ENCODE measurements around the gene ST6GALNAC3.

ST6GALNAC3 gene

DNA sequence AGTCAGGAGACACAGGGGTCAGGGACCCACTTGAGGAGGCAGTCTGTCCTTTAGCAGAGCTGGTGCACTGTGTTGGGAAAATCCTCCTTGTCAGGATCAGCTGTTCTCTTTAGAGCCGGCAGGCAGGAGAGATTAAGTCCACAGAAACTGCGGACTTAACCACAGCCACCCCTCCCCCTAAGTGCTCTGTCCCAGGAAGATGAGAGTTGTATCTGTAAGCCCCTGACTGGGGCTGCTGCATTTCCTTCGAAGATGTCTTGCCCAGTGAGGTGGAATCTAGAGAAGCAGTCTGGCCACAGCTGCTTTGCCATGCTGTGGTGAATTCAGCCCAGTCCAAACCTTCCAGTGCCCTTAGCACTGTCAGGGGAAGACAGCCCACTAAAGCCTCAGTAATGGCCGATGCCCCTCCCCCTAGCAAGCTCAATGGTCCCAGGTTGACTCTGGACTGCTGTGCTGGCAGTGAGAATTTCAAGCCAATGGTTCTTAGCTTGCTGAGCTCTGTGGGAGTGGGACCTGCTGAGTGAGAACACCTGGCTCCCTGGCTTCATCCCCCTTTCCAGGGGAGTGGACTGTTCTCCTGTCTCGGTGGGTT, 172.8 kb downstream of the ST6GALNAC3 start:
- no peak for DNase-seq (ENCODE audit: low spot score)

- no peak for DNase-seq (ENCODE audit: low spot score)
Observed at GRCh38 chr1:76250271-76250670, 175.7 kb downstream of the ST6GALNAC3 start.

DNA sequence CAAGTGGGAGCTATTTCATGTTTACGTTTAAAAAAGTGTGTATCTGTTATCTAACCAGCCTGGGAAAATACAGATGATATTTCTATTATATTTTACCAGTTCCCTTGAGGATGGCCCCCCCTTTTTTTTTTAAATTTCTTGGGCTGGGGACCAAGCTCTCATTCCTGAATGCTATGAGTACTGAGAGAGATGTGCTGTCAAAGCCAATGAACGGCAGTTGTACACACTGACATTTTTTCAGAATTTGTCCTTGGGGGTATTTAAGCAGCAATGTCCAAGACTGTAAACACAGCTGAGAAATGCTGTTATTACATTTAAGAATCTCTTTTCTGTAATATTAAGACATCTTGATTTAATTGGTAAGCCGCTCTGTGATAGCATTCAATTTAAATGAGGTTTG, 177.9 kb downstream of the ST6GALNAC3 start:
- no peak for DNase-seq (ENCODE audit: low spot score)

- no peak for DNase-seq (ENCODE audit: low spot score)
Observed at GRCh38 chr1:76254104-76255030, 179.8 kb downstream of the ST6GALNAC3 start.

DNA sequence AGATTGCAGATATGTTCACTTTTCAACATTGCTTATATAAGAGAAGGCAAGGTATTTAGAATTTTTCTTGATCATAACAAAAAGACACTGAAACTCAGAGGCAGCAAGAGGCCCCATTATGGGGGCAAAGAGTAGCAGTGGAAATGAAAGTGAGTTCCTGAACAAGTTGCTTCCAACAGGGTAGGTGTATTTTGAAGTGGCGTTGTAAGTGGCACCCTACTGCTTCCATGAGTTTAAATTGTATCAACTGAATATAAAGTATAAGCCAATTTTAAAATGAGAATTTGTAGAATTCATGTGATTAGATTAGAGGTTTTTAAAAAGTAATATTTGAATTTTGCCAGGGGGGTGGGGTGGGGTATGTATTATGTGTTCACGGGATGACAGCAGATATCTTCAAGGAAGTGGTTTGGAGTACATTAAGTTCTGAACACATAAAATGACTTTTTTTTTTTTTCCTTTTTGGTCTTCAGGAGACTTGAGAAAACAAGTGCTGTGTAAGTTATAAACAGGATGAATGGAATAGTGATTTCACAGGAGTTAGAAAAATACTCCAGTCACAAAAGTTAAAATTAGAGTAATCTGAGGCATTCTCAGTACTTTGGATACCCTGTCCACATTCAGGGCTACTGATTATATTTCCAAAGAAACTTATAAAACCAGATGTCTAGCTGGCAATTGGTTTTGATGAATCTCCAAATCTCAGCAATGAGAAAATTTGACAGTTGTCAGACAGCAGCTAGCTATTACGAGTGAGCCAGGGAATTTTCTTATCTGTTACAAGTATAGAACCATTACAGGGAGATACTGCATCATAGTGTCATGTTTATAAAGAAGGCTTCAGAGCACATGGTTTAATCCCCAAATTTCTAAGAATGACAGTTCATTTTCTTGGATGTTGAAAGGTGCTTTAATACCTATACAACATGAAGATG, 182.0 kb downstream of the ST6GALNAC3 start:
- DNase-seq (ENCODE audit: low spot score) = no peak

DNA sequence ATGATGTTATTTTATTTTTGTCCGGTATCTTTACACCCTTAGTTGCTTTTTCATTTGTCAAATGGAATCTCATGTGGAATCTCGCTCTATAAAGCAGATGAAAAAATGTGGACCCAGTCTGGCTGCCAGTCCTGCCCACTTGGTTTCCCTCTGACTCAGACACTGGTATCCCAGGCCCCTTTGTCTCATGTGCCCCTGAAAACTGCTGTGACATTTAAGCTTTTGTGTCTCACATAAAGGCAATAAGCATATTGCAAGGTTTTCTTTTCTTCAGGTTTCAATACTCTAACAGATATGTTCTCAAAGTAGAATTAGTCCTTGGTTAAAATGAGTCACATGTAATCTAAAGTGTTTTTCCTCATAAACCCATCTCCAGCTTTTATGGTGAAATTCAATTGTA, 183.3 kb downstream of the ST6GALNAC3 start:
- DNase-seq (ENCODE audit: low spot score) = no peak

DNA sequence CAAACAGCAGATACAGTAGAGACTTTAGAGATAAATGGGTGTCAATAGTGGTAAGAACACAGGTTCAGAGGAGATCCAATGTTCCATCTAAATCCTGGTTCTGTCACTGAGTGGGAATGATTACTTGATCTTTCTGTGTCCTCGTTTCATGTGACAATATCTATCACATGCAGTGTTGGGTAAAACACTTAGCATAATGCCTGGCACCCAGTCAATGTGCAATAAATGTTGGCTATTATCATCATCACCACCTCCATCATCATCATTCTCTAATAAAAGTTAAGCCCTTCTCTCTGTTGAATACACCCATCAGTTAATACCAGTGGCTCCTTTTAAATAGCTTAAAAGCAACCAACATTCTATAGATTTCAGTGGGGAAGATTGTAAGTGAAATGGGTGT, 184.7 kb downstream of the ST6GALNAC3 start:
- DNase-seq (ENCODE audit: low spot score) = no peak

DNA sequence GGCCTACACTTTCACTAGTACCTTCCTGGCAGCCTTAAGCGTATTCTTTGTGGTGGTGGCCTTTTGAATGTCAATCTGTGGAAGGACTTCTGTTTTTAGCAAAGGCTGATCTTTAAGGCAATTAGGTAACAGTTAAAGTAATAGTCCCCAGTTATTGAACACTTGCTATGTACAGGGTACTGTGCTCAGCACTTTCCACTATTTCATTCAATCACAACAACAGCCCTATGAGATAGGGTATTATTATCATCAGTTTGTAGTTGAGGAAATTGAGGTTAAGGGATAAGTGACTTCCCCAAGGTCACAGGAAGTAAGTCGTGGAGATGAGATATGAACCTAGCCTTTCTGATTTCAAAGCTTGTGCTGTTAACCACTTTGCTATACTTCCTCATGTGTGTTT, 185.7 kb downstream of the ST6GALNAC3 start:
- DNase-seq (ENCODE audit: low spot score) = no peak

GRCh38 chr1:76262601-76263000, 188.1 kb downstream of the ST6GALNAC3 start:
- DNase-seq (ENCODE audit: low spot score) = no peak

DNA sequence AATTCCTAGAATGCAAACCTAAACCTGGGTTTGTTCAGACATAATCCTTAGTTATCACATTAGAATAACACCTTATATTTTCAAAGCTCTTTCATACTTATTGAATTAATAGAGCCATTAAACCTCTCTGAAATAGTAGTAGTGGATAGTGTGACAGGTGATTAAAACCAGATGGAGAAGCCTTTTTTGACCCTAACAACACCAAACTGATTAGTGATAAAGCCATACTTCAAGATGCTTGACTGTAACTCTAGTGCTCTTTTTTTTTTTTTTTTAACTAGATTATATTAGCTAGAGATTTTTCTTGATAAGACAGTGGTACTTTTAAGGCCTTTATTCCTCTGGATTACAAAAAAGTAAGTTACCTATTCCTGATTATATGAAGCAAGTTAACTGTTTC, 190.1 kb downstream of the ST6GALNAC3 start:
- DNase-seq (ENCODE audit: low spot score) = no peak

- DNase-seq (ENCODE audit: low spot score) = no peak
Observed at GRCh38 chr1:76266762-76267161, 192.2 kb downstream of the ST6GALNAC3 start.

DNA sequence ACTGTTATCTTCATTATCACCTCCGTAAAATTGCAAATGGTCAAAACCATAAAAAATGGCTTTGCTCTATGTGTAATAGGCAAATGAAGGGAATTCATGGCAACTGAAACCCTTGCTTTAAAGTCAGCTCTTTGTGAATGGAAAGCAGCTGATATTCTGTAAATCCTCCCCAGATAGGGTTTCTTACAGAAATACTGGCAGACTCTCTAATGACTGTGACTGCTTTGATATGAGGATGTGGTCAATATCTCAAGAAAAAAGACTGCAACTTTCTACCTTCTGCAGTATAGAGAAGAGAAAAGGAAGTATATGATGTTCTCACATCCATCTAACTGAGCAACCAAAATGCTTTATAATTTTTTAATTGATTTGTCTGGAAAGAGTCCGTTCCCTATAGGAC, 193.1 kb downstream of the ST6GALNAC3 start:
- DNase-seq (ENCODE audit: low spot score) = no peak

- no peak for DNase-seq (ENCODE audit: low spot score)
Observed at GRCh38 chr1:76268341-76268740, 193.8 kb downstream of the ST6GALNAC3 start.

DNA sequence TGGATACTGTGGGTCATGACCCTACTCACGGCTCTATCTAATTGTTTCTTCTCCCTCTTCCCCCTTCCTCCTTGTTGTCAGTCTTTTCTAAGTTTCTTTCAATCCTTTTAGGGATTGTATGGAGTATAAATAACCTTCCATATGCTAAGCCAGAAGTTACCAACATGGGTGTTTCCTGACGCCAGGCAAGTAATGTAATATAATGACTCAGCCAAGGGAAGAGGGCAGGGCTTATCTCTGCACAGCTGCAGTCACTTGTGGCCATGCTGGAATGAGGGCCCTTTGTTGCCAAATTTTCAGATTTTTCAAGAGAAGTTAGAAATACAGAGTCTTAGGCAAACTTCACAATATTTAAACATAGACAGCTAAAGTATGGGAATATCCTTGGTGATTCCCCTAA, 194.6 kb downstream of the ST6GALNAC3 start:
- DNase-seq (ENCODE audit: low spot score) = no peak

DNA sequence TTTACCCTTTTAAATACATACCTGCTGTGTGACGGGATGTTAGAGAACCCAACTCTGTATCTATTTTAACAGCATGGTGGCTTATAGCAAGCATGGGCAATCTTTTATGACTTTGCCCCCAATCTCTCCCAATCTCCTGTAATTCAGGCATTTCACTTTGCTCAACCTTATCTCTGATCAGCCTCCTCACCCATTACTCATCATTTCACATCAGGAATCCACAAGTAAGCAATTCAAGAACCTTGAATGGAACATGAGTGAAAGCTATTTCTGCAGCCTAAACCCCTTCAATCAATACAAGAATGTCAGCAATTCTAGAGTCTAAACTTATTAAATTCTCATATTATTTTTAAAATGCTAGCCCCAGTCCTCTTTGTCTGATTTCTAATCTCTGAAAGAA, 199.8 kb downstream of the ST6GALNAC3 start:
- no peak for DNase-seq (ENCODE audit: low spot score)

DNA sequence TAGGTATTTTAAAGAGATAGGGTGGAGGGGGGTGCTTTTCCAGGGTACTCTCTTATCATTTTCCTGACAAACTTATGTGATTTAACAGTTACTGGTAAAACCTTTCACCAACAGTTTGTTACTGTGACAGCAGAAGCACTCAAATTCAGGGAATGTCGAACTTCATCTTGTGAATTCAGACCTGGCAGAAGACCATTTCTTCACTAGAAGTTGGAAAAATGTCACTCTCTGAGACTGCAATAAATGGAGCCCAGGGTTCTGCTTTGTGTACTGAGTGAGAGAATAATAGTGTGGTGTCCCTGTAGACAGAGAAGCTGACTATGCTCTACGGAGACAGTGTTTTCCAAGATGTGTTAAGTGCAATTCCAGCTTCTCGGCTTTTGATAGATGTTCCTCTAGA, 200.2 kb downstream of the ST6GALNAC3 start:
- DNase-seq (ENCODE audit: low spot score) = no peak

DNA sequence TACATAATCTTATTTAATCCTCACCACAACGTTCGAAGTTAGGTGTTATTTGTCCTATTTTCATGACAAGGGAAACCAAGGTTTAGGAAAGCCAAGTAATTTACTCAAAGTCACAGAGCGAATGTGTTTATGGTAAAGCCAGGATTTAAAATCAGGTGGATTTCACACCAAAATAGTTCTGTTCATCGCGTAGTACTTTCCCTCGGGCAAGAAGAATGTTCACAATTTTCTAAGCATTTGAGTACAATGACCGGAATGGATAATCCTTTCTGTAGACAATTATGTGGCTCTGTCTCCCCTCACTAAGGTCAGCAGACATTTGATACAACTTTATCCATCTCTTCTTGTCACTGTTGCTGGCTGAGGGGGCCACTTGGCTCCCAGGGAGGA, 204.2 kb downstream of the ST6GALNAC3 start:
- no peak for DNase-seq (ENCODE audit: low spot score)

DNA sequence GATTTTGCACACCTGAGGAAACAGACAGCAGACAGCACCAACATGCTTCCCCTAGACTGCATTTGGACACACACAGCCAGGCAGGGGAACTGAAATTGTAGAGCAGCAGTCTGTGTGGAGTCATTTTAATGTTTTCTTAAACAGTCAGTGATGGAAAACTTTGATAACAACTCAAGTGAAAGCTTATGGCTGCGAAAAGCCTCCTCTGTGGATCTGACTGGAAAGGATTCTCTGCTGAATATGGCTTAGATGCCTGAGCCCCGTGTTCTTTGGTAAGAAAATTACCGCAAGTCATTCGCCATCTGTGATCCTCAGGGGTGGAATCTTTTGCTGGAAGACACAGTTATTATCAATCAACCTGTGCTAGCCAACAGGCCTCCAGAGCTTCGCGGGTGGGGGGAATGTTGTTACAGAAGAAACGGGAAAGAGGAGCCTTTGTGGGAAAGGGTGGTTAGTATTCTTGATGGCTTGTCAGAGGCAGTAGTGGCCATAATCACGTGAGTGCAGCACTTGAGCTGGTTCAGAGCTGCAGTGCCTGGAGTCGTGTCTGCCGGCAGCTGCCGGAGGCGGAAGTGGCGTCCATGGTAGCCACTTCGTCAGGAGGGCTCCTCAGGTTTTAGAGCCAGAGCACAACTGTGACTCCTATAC, 204.7 kb downstream of the ST6GALNAC3 start:
- DNase-seq (ENCODE audit: low spot score) = no peak

DNA sequence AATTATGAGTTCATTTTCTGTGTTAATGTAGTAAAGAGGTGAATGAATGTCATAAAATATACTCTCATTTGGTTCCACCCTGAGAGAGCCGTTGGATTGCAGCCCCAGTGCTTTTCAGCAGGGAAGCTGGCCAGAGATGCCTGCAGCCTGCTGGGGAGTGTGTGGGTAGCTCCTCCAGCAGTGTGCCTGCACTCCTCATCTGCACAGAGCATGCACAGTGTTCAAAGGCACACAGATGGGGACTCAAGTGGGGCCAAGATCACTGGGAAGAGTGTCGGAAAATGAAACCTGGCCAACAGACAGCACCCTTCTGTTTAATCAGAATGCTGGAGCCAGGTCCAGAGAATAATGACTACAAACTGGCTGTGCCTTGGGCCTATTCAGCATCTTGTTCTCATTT, 206.8 kb downstream of the ST6GALNAC3 start:
- DNase-seq (ENCODE audit: low spot score) = no peak

DNA sequence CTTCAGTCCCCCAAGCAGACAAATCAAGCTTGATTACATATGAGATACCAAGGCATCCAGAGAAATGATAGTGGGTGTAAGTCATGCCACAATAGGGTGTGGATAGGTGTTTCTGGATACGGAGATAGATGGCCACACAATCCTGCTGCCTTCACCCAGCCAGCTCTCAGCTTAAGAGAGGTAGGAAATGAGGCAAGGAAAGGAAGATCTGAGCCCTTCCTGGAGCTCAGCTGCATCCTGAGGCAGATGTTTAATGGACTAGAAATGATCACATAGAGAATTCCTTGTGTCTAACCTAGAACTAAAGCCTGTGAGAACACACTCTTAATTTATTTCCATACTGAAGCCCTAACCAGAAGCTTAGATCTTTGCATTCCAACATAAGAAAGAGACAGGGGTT, 210.3 kb downstream of the ST6GALNAC3 start:
- DNase-seq (ENCODE audit: low spot score) = no peak

DNA sequence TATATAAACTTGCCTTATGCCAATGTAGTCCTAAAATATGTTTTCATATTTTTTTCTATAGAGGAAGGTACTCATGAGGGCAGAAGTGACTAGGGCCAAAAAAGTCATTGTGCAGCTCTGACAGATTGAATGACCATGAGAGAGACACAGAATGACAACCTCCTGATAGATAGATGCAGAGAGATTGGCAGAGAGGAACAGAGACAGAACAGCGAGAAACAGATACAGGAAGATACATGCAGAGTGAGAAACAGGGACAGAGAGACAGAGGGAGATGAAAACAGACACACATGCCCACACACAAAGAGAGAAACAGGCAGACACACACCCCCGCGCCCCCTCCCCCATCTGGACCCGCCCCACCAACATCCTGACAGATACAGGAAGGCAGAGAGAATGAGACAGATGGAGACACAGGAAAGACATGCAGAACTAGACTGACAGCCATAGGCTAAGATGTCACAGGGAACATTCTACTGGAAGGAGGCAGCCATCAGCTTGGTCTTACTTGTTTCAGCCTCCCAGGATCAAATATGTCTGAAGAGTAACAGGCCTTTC, 211.1 kb downstream of the ST6GALNAC3 start:
- DNase-seq (ENCODE audit: low spot score) = no peak

- no peak for DNase-seq (ENCODE audit: low spot score)
Observed at GRCh38 chr1:76287917-76288316, 213.4 kb downstream of the ST6GALNAC3 start.

Data from hematopoietic multipotent progenitor cell treated with erythropoietin and hydrocortisone succinate and interleukin-3 and kit ligand, for 15 days (in vitro differentiated cells).